B cell (primary cell): ENCODE data around the gene GSC2. TPM values are rescaled to one million over a fixed set of nuclear protein-coding genes. Genes with fewer than 3 reads are reported as not detected.

ENCODE experiments used
- ATAC-seq: fragments of 200-7000 bp; cut with Tn5 transposase; one replicate; pipeline ENCODE4 v1.10.0; 2021; ENCODE audit warnings: low read depth, mild to moderate bottlenecking, moderate number of reproducible peaks, moderate library complexity
- CTCF ChIA-PET: fragments of 350-600 bp; sonication (Branson Sonifier 250); formaldehyde crosslinking; loops from one replicate; lab custom pipeline; 2021; ENCODE audit warnings: antibody characterized with exemption, inconsistent platforms; lab: Charles Lee
- POLR2A ChIA-PET: fragments of 350-600 bp; sonication (Branson Sonifier 250); formaldehyde crosslinking; loops from one replicate; lab custom pipeline; 2021; ENCODE audit warnings: antibody characterized with exemption; lab: Charles Lee
- DNase-seq: peaks from one replicate; pipeline ENCODE4 v3.0.0; 2013
- H2AFZ ChIP-seq: 2 replicates; pipeline ENCODE4 v1.6.1; 2012; ENCODE audit warnings: mild to moderate bottlenecking, low read depth, low read length; ENCODE audit not compliant: insufficient read depth, poor library complexity, severe bottlenecking
- H3K27ac ChIP-seq, 2 donors: 1 replicate in 1 of 2; 2 replicates in 1 of 2; pipeline ENCODE4 v1.5.1; 2012 to 2013; ENCODE audit warnings: low read length in 2 of 2, mild to moderate bottlenecking in 2 of 2, moderate library complexity in 1 of 2
- H3K27me3 ChIP-seq, 4 experiments: fragments of 200-600 bp in 1 of 4; sonication (generic) in 1 of 4; replicated peaks in 1 of 4; 1 replicate in 2 of 4; 2 replicates in 2 of 4; pipeline versions ENCODE4 v1.6.1 to v1.7.0; 2013 to 2016; ENCODE audit warnings: low read length in 3 of 4, mild to moderate bottlenecking in 2 of 4, mixed read lengths in 1 of 4, moderate library complexity in 1 of 4; ENCODE audit not compliant: insufficient read depth in 4 of 4, control insufficient read depth in 3 of 4; ENCODE audit errors: control extremely low read depth in 1 of 4
- H3K36me3 ChIP-seq, 2 experiments: replicated peaks in 1 of 2; 1 replicate in 1 of 2; 2 replicates in 1 of 2; pipeline versions ENCODE4 v1.6.1 to v1.7.1; 2013; ENCODE audit warnings: low read length in 1 of 2; ENCODE audit not compliant: insufficient read depth in 2 of 2, control insufficient read depth in 1 of 2; ENCODE audit errors: control extremely low read depth in 1 of 2, extremely low read depth in 1 of 2
- H3K4me1 ChIP-seq, 2 donors: fragments of 200-600 bp in 1 of 2; sonication (generic) in 1 of 2; 1 replicate in 1 of 2; 2 replicates in 1 of 2; pipeline versions ENCODE4 v1.5.1 to v1.6.1; 2013 to 2017; ENCODE audit warnings: low read length in 2 of 2; ENCODE audit not compliant: control insufficient read depth in 2 of 2, insufficient read depth in 2 of 2
- H3K4me2 ChIP-seq: replicated peaks from 2 replicates; pipeline ENCODE3; 2012; ENCODE audit warnings: mild to moderate bottlenecking, low read depth, low read length; ENCODE audit not compliant: poor library complexity, severe bottlenecking
- H3K4me3 ChIP-seq, 5 experiments: fragments of 200-600 bp in 1 of 5; sonication (generic) in 1 of 5; 1 replicate in 3 of 5; 2 replicates in 2 of 5; pipeline versions ENCODE4 v1.5.1 to v1.7.0; 2011 to 2016; ENCODE audit warnings: low read length in 4 of 5, mild to moderate bottlenecking in 4 of 5, low read depth in 2 of 5, control low read depth in 1 of 5, moderate library complexity in 1 of 5; ENCODE audit not compliant: insufficient read depth in 1 of 5; ENCODE audit errors: control extremely low read depth in 1 of 5, extremely low read depth in 1 of 5
- H3K79me2 ChIP-seq: fragments of 200-600 bp; sonication (generic); one replicate; pipeline ENCODE4 v1.6.0; 2016; ENCODE audit warnings: low read length; ENCODE audit not compliant: control insufficient read depth, insufficient read depth
- H3K9ac ChIP-seq: fragments of 200-600 bp; sonication (generic); 2 replicates; pipeline ENCODE4 v1.6.1; 2017; ENCODE audit warnings: mild to moderate bottlenecking, low read length, moderate library complexity
- H3K9me3 ChIP-seq, 3 donors: one replicate each; pipeline versions ENCODE4 v1.6.1 to v1.7.1; 2013; ENCODE audit warnings: low read length in 2 of 3; ENCODE audit not compliant: control insufficient read depth in 2 of 3, insufficient read depth in 1 of 3; ENCODE audit errors: control extremely low read depth in 1 of 3
- H4K20me1 ChIP-seq: 2 replicates; pipeline ENCODE4 v1.6.0; 2012; ENCODE audit warnings: mild to moderate bottlenecking, low read length; ENCODE audit not compliant: insufficient read depth, control insufficient read depth, poor library complexity, severe bottlenecking
- H3K27ac Mint-ChIP-seq: one replicate; pipeline ENCODE4 v1.8.0; 2021; ENCODE audit warnings: mixed read lengths
- H3K27me3 Mint-ChIP-seq: one replicate; pipeline ENCODE4 v1.8.0; 2021; ENCODE audit warnings: mixed read lengths
- H3K4me1 Mint-ChIP-seq: one replicate; pipeline ENCODE4 v1.8.0; 2021; ENCODE audit warnings: mixed read lengths
- H3K4me3 Mint-ChIP-seq: one replicate; pipeline ENCODE4 v1.8.0; 2021; ENCODE audit warnings: mixed read lengths
- H3K9me3 Mint-ChIP-seq: one replicate; pipeline ENCODE4 v1.8.0; 2022; ENCODE audit warnings: mixed read lengths; ENCODE audit not compliant: insufficient read depth
- EZH2 ChIP-seq: IDR thresholded peaks from 2 replicates; pipeline ENCODE4 v1.6.1; 2012; ENCODE audit warnings: borderline replicate concordance, low read depth, mild to moderate bottlenecking, moderate library complexity, low read length; ENCODE audit not compliant: insufficient read depth, poor library complexity, severe bottlenecking
- WGBS: methylation state at CpG from one replicate; pipeline ENCODE4 v1.1.5; 2013; ENCODE audit warnings: missing lambda C conversion rate; ENCODE audit not compliant: insufficient coverage; 5-methylcytosine and 5-hydroxymethylcytosine counted together
- intact Hi-C: fragments of 100-400 bp; cut with micrococcal nuclease; formaldehyde crosslinking; loops from one replicate; pipeline ENCODE4 v1.10.0; 2022
- polyA plus RNA-seq: library from polyadenylated mRNA; depleted of rRNA; stranded (reverse); fragments of >200 nt; gene quantifications from 2 replicates; pipeline ENCODE4 v1.2.3, GENCODE V29; 2012
- total RNA-seq, 2 donors: library from RNA; stranded (reverse); fragments of 120-200 nt in 1 of 2; gene quantifications; 1 replicate in 1 of 2; 2 replicates in 1 of 2; pipeline versions ENCODE4 v1.2.3 to v1.2.4, GENCODE V29; 2013 to 2022
- TF ChIP-seq, protein P1 (sequence below): fragments of 200-600 bp; IDR thresholded peaks from one replicate; pipeline ENCODE4 v1.8.0; 2022; ENCODE audit warnings: antibody characterized with exemption, mild to moderate bottlenecking

Gene GSC2
- total and polyA plus RNA-seq, 2 donors (not counting 1 experiment from before 2014, with no cell fraction given) = not detected

GRCh38 chr22:19113429-19113828 is 36.7 kb downstream of the GSC2 start:
- CTCF ChIA-PET = no interaction called here
- Histone ChIP-seq H3K4me3 (no peak overlapping the region), H3K9ac (no peak overlapping the region), H3K79me2 (peaks cover 99% of the 10 kb centered on the region), H3K9me3 (no peaks in the 10 kb centered on the region), H3K27me3 (no peaks in the 10 kb centered on the region), H2AFZ (no peak overlapping the region), H4K20me1 (peaks cover 68% of the 10 kb centered on the region), H3K36me3 (peaks cover 0 to 8% of the 10 kb centered on the region in 2 experiments), H3K4me1 (peaks cover 57 to 64% of the 10 kb centered on the region in 2 donors), H3K4me2 (no peak overlapping the region), H3K27ac (no peak overlapping the region)
- no peaks in the 10 kb centered on the region for H3K9me3 Mint-ChIP-seq
- peaks cover 75% of the 10 kb centered on the region for H3K4me1 Mint-ChIP-seq
- WGBS = 100% methylated on average over 3 of the region's 5 CpGs
- intact Hi-C loops = no loop called here
- POLR2A ChIA-PET = no interaction called here
- H3K27ac Mint-ChIP-seq = no peak overlapping the region
- TF ChIP-seq, protein P1, sequence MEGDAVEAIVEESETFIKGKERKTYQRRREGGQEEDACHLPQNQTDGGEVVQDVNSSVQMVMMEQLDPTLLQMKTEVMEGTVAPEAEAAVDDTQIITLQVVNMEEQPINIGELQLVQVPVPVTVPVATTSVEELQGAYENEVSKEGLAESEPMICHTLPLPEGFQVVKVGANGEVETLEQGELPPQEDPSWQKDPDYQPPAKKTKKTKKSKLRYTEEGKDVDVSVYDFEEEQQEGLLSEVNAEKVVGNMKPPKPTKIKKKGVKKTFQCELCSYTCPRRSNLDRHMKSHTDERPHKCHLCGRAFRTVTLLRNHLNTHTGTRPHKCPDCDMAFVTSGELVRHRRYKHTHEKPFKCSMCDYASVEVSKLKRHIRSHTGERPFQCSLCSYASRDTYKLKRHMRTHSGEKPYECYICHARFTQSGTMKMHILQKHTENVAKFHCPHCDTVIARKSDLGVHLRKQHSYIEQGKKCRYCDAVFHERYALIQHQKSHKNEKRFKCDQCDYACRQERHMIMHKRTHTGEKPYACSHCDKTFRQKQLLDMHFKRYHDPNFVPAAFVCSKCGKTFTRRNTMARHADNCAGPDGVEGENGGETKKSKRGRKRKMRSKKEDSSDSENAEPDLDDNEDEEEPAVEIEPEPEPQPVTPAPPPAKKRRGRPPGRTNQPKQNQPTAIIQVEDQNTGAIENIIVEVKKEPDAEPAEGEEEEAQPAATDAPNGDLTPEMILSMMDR = no peak
- TF ChIP-seq EZH2 = no peak
- ATAC-seq = no peak
- DNase-seq = no peak
- H3K27me3 Mint-ChIP-seq = no peaks in the 10 kb centered on the region
- no peak overlapping the region for H3K4me3 Mint-ChIP-seq

DNA sequence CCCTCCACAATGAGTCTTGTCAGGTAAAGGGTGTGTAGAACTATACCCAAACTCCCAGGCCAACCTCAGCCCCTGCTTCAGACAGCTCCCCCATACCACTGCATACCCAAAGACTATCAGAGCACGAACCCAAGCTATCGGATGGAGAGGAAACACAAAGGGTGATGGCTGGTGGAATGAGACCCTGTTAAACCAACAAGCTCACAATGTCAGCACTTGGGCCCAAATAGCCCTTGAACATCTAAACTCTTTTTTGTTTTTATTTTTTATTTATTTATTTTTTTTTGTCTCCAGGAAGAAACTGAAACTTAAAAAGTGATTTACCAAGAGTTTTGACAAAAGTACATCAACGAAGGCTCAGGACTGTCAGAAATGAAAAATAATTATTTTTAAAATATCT is 38.5 kb downstream of the GSC2 start:
- H3K27me3 ChIP-seq = no peaks in the 10 kb centered on the region
- peaks cover 68% of the 10 kb centered on the region for H4K20me1 ChIP-seq
- TF ChIP-seq EZH2 = no peak
- TF ChIP-seq, protein P1 = no peak
- CTCF ChIA-PET = interaction anchor here (1.3 to 1.5 kb wide), 2 partner anchors 12 to 32 kb away, joined by 4 to 6 read pairs; partner anchors contain the start of gene ESS2
- POLR2A ChIA-PET = no interaction called here
- peaks cover 38 to 55% of the 10 kb centered on the region in 2 donors for H3K4me1 ChIP-seq
- intact Hi-C loops = no loop called here
- no CpG with 5 or more reads among the region's 3 CpGs for WGBS
- peaks cover 72% of the 10 kb centered on the region for H3K4me1 Mint-ChIP-seq
- no peak overlapping the region for H2AFZ ChIP-seq
- H3K4me2 ChIP-seq = no peak overlapping the region
- no peaks in the 10 kb centered on the region for H3K9me3 Mint-ChIP-seq
- H3K4me3 ChIP-seq = no peak overlapping the region
- H3K27ac Mint-ChIP-seq = peak overlapping the region; percentile 81
- H3K79me2 ChIP-seq = peaks cover 99% of the 10 kb centered on the region
- ATAC-seq (no peak), DNase-seq (no peak)
- peaks cover 0 to 10% of the 10 kb centered on the region in 2 experiments for H3K36me3 ChIP-seq
- peak overlapping the region; percentile 34 to 63 for H3K27ac ChIP-seq
- no peaks in the 10 kb centered on the region for H3K27me3 Mint-ChIP-seq
- no peak overlapping the region for H3K4me3 Mint-ChIP-seq
- H3K9me3 ChIP-seq = no peaks in the 10 kb centered on the region
- H3K9ac ChIP-seq = no peak overlapping the region
